Measurements from ENCODE around the gene BRCA1.

DNA sequence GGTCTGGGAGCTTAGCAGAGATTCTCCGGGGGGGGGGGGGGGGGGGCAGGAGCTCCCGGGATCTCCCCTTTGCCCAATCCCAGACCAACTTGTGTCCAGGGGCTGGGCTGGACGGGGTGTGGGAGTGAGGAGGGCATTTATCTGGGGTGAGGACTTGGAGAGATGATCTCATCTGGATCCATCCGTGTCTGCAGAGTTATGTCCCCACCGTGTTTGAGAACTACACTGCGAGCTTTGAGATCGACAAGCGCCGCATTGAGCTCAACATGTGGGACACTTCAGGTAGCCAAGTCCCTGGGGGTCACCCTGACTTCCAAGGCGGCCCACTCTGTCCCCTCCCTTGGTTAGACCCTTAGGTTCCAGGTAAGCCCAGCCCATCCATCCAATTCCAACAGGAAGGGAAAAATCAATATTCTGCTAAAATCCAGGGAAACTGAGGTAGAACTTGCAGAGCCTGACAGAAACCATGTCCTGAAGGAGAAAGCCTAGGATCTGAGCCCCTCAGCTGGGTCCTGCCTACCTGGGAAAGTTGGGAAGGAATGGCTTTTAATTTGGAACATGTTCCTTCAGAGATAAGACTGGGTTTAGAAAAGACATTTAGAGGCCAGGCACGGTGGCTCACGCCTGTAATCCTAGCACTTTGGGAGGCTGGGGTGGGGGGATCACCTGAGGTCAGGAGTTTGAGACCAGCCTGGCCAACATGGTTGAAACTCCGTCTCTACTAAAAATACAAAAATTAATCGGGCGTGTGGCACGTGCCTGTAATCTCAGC, 99.2 kb downstream of the BRCA1 start:
- TF ChIP-seq ZFP30 (CRISPR knock-in tag; IDR thresholded peaks at IDR 0.05) (no peak), ZFP3 (CRISPR knock-in tag; IDR thresholded peaks at IDR 0.05) (no peak), ZNF8 (CRISPR knock-in tag; IDR thresholded peaks at IDR 0.05) (no peak), ZNF70 (CRISPR knock-in tag; IDR thresholded peaks at IDR 0.05) (no peak), BACH2 (CRISPR knock-in tag; IDR thresholded peaks at IDR 0.05; ENCODE audit: borderline replicate concordance) (no peak)
- TF ChIP-seq, protein P1, sequence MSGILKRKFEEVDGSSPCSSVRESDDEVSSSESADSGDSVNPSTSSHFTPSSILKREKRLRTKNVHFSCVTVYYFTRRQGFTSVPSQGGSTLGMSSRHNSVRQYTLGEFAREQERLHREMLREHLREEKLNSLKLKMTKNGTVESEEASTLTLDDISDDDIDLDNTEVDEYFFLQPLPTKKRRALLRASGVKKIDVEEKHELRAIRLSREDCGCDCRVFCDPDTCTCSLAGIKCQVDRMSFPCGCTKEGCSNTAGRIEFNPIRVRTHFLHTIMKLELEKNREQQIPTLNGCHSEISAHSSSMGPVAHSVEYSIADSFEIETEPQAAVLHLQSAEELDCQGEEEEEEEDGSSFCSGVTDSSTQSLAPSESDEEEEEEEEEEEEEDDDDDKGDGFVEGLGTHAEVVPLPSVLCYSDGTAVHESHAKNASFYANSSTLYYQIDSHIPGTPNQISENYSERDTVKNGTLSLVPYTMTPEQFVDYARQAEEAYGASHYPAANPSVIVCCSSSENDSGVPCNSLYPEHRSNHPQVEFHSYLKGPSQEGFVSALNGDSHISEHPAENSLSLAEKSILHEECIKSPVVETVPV (CRISPR knock-in tag; IDR thresholded peaks at IDR 0.05), result no peak
